ENCODE data around the gene SUPT3H.
"Not testable (repeated sequence)": the region's sequence is repeated elsewhere in the genome, so short reads cannot be mapped to it uniquely, and the experiment has no call there.

DNA sequence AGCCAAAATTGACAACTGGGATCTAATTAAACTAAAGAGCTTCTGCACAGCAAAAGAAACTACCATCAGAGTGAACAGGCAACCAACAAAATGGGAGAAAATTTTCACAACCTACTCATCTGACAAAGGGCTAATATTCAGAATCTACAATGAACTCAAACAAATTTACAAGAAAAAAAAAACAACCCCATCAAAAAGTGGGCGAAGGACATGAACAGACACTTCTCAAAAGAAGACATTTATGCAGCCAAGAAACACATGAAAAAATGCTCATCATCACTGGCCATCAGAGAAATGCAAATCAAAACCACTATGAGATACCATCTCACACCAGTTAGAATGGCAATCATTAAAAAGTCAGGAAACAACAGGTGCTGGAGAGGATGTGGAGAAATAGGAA lies 310.3 kb downstream of the SUPT3H start:
- TF ChIP-seq, protein P1, sequence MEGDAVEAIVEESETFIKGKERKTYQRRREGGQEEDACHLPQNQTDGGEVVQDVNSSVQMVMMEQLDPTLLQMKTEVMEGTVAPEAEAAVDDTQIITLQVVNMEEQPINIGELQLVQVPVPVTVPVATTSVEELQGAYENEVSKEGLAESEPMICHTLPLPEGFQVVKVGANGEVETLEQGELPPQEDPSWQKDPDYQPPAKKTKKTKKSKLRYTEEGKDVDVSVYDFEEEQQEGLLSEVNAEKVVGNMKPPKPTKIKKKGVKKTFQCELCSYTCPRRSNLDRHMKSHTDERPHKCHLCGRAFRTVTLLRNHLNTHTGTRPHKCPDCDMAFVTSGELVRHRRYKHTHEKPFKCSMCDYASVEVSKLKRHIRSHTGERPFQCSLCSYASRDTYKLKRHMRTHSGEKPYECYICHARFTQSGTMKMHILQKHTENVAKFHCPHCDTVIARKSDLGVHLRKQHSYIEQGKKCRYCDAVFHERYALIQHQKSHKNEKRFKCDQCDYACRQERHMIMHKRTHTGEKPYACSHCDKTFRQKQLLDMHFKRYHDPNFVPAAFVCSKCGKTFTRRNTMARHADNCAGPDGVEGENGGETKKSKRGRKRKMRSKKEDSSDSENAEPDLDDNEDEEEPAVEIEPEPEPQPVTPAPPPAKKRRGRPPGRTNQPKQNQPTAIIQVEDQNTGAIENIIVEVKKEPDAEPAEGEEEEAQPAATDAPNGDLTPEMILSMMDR (IDR thresholded peaks at IDR 0.05) = not testable (repeated sequence)
- not testable (repeated sequence) for TF ChIP-seq POLR2A, EP300 (IDR thresholded peaks at IDR 0.05)

Measured in ovary (tissue), 3 donors.